Pancreas (tissue), 10 donors: ENCODE data around the gene MAP3K19. TPM values are rescaled to one million over a fixed set of nuclear protein-coding genes. Genes with fewer than 3 reads are reported as not detected.

Experiments used
- ATAC-seq, 4 donors: fragments of 200-7000 bp; cut with Tn5 transposase; one replicate each; pipeline versions ENCODE4 v1.8.0 to v1.9.1; 2020; ENCODE audit warnings: mild to moderate bottlenecking in 4 of 4, moderate library complexity in 4 of 4
- DNase-seq, 6 donors: peaks; one replicate each; pipeline ENCODE4 v3.0.0-alpha.2; 2020
- FAIRE-seq: peaks from 2 replicates; lab custom pipeline; 2012; peaks lifted over from hg19 to GRCh38; lab: Jason Lieb, UNC
- H3K27ac ChIP-seq, 4 donors: fragments of 200-600 bp; sonication (generic); 1 replicate in 3 of 4; 2 replicates in 1 of 4; pipeline versions ENCODE4 v1.5.0 to v1.8.0; 2020
- H3K27me3 ChIP-seq, 4 donors: fragments of 200-600 bp; one replicate each; pipeline ENCODE4 v1.8.0; 2021
- H3K36me3 ChIP-seq, 3 donors: fragments of 200-600 bp; sonication (generic) in 1 of 3; one replicate each; pipeline versions ENCODE4 v1.5.0 to v1.8.0; 2020 to 2021
- H3K4me1 ChIP-seq, 3 donors: fragments of 200-600 bp; one replicate each; pipeline ENCODE4 v1.8.0; 2021
- H3K4me3 ChIP-seq, 4 donors: fragments of 200-600 bp; sonication (generic) in 2 of 4; one replicate each; pipeline versions ENCODE4 v1.5.0 to v1.8.0; 2020 to 2021
- H3K9me3 ChIP-seq, 4 donors: fragments of 200-600 bp; one replicate each; pipeline ENCODE4 v1.8.0; 2021
- CTCF ChIP-seq, 4 donors: fragments of 200-600 bp; sonication (generic) in 3 of 4; IDR thresholded peaks; one replicate each; pipeline versions ENCODE4 v1.5.0 to v1.8.0; 2021; ENCODE audit warnings: antibody characterized with exemption in 4 of 4
- WGBS, 2 donors: extraction: QIAGEN DNeasy Blood & Tissue Kit; methylation state at CpG; one replicate each; pipeline ENCODE4 v1.1.7; 2013; 5-methylcytosine and 5-hydroxymethylcytosine counted together
- intact Hi-C, 3 donors: fragments of 100-400 bp; cut with DNase I; formaldehyde crosslinking; loops; one replicate each; pipeline versions ENCODE4 v1.11.1 to v1.14.2; 2022
- polyA plus RNA-seq, 2 donors: library from polyadenylated mRNA; stranded (reverse); fragments of 200-250 nt; gene quantifications; one replicate each; pipeline ENCODE4 v1.2.3, GENCODE V29; 2013
- total RNA-seq, 6 donors: library from RNA; stranded (reverse); fragmentation: NEBNext Ultra II Directional in 4 of 6; extraction: Animal tissue kit (Norgen Biotek cat#: 25700) in 4 of 6; gene quantifications; one replicate each; pipeline versions ENCODE4 v1.2.1 to v1.2.4, GENCODE V29; 2021 to 2023
- donor health status: healthy with polysubstance abuse.
- donor health status: DM: no; HTN: no; CAD: no; lungs with moderate emphysema.
- donor health status: DM: no; HTN: no; CAD: no.
- donor health status: control.
- donor health status: control.
- donor health status: Bipolar disorder and iron deficiency.
- donor health status: DM: yes; HTN: yes; CAD: no.
- donor health status: DM: no; HTN: no; CAD: no.
- donor health status: DM: no; HTN: no; CAD: no.
- donor health status: DM: yes; HTN: yes; CAD: no.

Gene MAP3K19
- total and polyA plus RNA-seq, 8 donors, result not detected

- Histone ChIP-seq H3K27me3 (no peaks in the 10 kb centered on the region), H3K36me3 (no peaks in the 10 kb centered on the region), H3K9me3 (no peaks in the 10 kb centered on the region), H3K4me1 (peaks cover 0 to 13% (median 11%) of the 10 kb centered on the region in 3 donors), H3K27ac (no peak overlapping the region), H3K4me3 (no peak overlapping the region)
- DNase-seq, result no peak
- peak; percentile 66 to 93 (median 78) for ATAC-seq
- intact Hi-C loops, result no loop called here
- 20 to 22% methylated on average over 2 of the region's 2 CpGs for WGBS, 2 donors
- TF ChIP-seq CTCF (IDR thresholded peaks at IDR 0.05), result no peak
- no peak for FAIRE-seq
Observed at GRCh38 chr2:135029481-135030134, 17.6 kb downstream of the MAP3K19 start.

DNA sequence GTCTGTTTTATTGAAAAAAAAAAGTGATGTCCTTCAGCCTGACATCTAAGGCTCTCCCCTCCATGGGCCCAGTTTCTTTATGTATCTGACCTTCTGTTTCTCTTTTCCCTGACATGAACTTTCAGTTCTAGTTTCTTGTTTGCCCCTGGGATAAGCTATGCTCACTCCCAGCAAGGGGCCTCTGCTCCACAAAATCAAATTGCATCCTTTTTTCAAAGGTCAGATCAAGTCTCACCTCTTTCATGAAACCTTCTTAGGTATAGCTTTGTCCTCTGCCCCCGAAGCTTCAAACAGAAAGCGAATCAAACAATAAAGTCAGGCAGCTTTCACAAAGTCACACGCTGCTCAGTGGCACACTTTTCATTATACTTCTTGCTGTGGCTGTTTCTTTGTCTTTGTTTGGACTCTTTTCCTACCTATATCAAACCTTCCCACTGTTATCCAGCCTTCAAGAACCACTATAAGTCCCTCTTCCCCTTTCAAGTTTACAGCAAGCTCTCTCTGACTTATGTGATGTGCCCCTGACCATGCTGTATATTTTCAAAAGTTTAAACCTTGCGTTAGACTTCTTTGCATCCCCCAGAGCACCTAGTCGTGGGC is 23.3 kb downstream of the MAP3K19 start:
- Histone ChIP-seq H3K27me3 (no peaks in the 10 kb centered on the region), H3K4me1 (no peaks in the 10 kb centered on the region), H3K27ac (no peak overlapping the region), H3K36me3 (no peaks in the 10 kb centered on the region), H3K9me3 (no peaks in the 10 kb centered on the region), H3K4me3 (no peak overlapping the region)
- FAIRE-seq (no peak), DNase-seq (no peak), ATAC-seq (no peak)
- 90 to 92% methylated on average over 5 of the region's 5 CpGs for whole genome bisulfite sequencing, 2 donors
- intact Hi-C loops, result no loop called here
- TF ChIP-seq CTCF (IDR thresholded peaks at IDR 0.05), result no peak

GRCh38 chr2:135022952-135023880 is 24.0 kb downstream of the MAP3K19 start:
- 83 to 89% methylated on average over 10 of the region's 10 CpGs for WGBS, 2 donors
- Histone ChIP-seq H3K27me3 (no peaks in the 10 kb centered on the region), H3K4me1 (no peaks in the 10 kb centered on the region), H3K4me3 (no peak overlapping the region), H3K36me3 (no peaks in the 10 kb centered on the region), H3K27ac (no peak overlapping the region), H3K9me3 (no peaks in the 10 kb centered on the region)
- no peak for TF ChIP-seq CTCF (IDR thresholded peaks at IDR 0.05)
- DNase-seq (no peak), ATAC-seq (no peak), FAIRE-seq (no peak)
- intact Hi-C loops, result no loop called here

- Histone ChIP-seq H3K4me1 (no peaks in the 10 kb centered on the region), H3K36me3 (no peaks in the 10 kb centered on the region), H3K27me3 (no peaks in the 10 kb centered on the region), H3K9me3 (no peaks in the 10 kb centered on the region), H3K4me3 (no peak overlapping the region), H3K27ac (no peak overlapping the region)
- ATAC-seq, result no peak
- WGBS, 2 donors, result 95% methylated on average over 1 of the region's 1 CpG
- intact Hi-C loops, result no loop called here
- no peak for DNase-seq
- FAIRE-seq, result no peak
- TF ChIP-seq CTCF (IDR thresholded peaks at IDR 0.05), result no peak
Observed at GRCh38 chr2:135021618-135022017, 25.6 kb downstream of the MAP3K19 start.
